Kidney epithelial cell (primary cell): Measurements from ENCODE around the gene OGFOD2. TPM values are rescaled to one million over a fixed set of nuclear protein-coding genes. Genes with fewer than 3 reads are reported as not detected.

Experiments
- DNase-seq: peaks from one replicate; pipeline ENCODE4 v3.0.0-alpha.2; 2010; ENCODE audit warnings: low read depth
- H3K27me3 ChIP-seq: 2 replicates; pipeline ENCODE4 v1.6.0; 2011; ENCODE audit warnings: low read length; ENCODE audit not compliant: control insufficient read depth, insufficient read depth
- H3K36me3 ChIP-seq: 2 replicates; pipeline ENCODE4 v1.5.1; 2011; ENCODE audit warnings: low read length; ENCODE audit not compliant: control insufficient read depth, insufficient read depth
- H3K4me3 ChIP-seq: 2 replicates; pipeline ENCODE4 v1.5.1; 2011; ENCODE audit warnings: low read depth, mild to moderate bottlenecking, control low read depth, low read length
- total RNA-seq: library from RNA; depleted of rRNA; stranded (reverse); fragments of >200 nt; gene quantifications from 2 replicates; pipeline ENCODE4 v1.2.3, GENCODE V29; 2015
- TF ChIP-seq, protein P1 (sequence below): IDR thresholded peaks from 2 replicates; pipeline ENCODE4 v1.5.1; 2011; ENCODE audit warnings: mild to moderate bottlenecking, moderate library complexity, low read length, control low read depth, inconsistent platforms; ENCODE audit not compliant: insufficient read depth, poor library complexity, severe bottlenecking

OGFOD2 gene
- 13.0 and 14.9 TPM in 2 replicates for total RNA-seq

DNA sequence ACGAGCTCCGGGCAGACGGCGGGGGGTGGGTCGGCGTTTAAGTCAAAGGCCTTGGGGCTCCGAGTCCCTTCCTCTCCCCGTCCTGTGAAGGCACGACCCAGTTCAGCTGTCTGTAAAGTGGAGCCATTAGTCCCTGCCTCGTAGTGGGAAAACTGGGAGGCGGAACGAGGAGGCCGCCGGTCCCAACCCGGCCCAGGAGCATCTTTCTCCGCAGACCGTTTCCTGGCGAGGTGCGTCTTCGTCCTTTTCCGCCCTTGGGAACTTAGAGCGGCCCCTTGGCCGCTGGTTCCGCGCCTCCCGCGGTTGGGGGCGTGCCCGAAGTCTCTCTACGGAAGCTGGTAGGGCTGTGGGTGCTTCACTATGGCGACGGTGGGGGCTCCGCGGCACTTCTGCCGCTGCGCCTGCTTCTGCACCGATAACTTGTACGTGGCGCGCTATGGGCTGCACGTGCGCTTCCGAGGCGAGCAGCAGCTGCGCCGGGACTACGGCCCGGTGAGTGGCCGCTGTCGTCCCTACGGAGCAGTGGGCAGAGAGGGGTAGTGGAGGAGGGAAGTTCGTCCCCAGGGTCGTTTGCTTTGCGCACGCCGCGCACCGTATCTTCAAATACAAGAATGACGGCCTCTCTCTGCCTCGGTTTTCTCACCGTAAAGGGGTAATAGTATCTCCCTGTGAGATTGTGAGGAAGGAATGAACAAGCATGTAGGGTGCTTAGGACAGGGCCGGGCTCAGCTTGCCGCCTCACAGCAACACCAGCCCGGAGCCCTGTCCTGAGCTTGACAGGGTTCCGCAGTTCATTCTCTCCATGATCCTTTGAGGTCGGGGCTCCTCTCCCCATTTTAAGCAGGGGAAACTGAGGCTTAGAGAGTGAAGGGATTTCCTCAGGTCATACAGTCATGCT, at the start of gene OGFOD2:
Gene OGFOD2, plus strand, starts transcription at position 353 of the 898 bp plus-strand sequence. Its CDS starts 8 bp downstream, at position 361.
- peak within 1 kb of the TSS; percentile 96 for H3K4me3 ChIP-seq
- no peaks in the 10 kb centered on the region for H3K27me3 ChIP-seq
- peak; percentile 37 for DNase-seq
- TF ChIP-seq, protein P1, sequence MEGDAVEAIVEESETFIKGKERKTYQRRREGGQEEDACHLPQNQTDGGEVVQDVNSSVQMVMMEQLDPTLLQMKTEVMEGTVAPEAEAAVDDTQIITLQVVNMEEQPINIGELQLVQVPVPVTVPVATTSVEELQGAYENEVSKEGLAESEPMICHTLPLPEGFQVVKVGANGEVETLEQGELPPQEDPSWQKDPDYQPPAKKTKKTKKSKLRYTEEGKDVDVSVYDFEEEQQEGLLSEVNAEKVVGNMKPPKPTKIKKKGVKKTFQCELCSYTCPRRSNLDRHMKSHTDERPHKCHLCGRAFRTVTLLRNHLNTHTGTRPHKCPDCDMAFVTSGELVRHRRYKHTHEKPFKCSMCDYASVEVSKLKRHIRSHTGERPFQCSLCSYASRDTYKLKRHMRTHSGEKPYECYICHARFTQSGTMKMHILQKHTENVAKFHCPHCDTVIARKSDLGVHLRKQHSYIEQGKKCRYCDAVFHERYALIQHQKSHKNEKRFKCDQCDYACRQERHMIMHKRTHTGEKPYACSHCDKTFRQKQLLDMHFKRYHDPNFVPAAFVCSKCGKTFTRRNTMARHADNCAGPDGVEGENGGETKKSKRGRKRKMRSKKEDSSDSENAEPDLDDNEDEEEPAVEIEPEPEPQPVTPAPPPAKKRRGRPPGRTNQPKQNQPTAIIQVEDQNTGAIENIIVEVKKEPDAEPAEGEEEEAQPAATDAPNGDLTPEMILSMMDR = no peak
- no peaks in the 10 kb centered on the region for H3K36me3 ChIP-seq

DNA sequence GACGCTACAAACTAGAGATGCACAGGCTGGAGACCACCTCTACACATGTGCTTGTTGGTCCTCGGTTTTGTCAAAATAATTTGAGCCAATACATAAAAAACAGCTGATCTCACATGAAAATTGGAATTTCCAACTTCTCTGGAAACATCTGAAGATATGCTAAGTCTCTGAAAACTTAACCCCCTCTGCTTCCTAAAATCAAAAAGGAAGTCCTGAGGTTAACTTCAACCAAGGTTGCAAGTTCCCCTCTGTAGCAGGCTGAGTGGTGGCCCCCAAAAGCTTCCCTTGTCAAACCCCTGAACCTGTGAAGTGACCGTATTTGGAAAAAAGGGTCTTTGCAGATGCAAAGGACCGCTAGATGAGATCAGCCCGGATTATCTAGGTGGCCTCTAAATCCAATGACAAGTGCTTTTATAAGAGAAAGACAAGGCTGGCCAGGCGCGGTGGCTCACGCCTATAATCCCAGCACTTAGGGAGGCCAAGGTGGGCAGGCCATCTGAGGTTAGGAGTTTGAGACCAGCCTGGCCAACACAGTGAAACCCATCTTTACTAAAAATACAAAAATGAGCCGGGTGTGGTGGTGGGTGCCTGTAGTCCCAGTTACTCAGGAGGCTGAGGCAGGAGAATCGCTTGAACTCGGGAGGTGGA, 47.2 kb upstream of the OGFOD2 start:
- H3K4me3 ChIP-seq = no peak overlapping the region
- TF ChIP-seq, protein P1 = no peak
- H3K27me3 ChIP-seq = no peaks in the 10 kb centered on the region
- DNase-seq = no peak
- H3K36me3 ChIP-seq = no peaks in the 10 kb centered on the region

DNA sequence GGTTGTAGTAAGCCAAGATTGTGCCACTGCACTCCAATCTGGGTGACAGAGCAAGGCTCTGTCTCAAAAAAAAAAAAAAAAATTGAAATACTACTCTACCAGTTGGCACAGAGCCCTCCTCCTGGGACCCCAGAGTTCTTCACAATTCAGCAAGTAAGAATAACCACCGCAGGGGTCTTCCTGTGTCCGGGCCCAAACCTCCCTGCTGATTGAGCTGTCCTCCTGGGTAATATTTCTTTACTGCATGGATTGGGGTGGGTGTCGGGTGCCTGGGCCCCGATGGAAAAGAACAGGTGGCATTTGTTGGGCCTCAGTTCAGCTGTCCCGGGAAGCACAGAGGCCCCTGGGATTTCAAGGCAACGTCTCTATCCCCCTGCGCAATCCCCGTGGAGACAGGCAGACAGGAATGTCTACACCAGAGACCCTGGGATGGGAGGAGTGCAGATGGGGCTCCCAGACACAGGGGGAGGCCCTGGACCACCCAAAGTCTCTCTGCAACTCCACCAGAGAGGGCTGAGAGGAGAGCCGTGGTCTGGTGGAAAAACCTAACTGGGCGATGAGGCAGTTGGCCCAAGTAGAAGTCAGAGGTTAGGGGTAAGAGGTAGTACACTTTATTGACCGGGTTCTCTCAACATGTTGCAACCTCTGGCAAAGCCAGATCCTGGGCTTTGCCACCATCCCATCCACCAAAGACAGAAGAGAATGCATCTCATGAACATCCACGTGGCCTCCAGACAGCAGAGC, 46.5 kb upstream of the OGFOD2 start:
- H3K4me3 ChIP-seq = no peak overlapping the region
- H3K27me3 ChIP-seq = no peaks in the 10 kb centered on the region
- no peak for DNase-seq
- TF ChIP-seq, protein P1 = no peak
- no peaks in the 10 kb centered on the region for H3K36me3 ChIP-seq

DNA sequence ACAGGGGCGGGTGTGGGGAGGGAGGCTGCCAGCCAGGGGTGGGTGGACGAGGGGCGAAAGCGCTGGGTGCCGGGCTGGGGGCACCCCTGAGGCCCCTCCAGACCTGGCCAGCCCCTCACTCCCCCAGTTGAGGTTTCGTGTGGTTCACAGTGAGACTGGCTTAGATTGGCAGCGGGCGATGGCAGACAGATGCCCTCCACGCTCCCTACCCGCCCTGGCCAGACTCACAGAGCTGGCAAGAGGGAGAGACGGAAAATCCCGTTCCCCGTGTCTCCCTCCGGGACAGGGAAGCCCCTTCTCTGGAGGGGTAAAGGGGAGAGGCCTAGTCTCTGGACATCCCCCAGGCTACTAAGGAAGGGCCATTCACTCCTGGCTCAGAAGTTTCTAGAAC, 45.9 kb upstream of the OGFOD2 start:
- H3K36me3 ChIP-seq = no peaks in the 10 kb centered on the region

DNA sequence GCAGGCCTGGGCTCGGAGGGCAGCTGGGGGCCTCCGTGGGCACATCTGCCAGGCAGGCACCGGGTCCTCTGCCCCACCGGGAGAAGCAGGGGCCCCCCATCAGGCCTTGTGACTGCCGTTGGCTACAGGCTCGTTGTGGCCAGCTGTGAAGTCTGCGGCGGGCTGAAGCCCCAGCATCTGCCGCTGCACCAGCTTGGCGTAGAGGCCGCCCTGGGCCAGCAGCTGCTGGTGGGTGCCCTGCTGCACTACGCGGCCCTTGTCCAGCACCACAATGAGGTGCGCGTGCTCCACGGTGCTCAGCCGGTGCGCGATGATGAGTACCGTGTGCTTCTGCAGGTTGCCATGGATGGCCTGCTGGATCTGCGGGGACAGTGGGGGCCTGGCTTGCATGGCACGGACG, 45.2 kb upstream of the OGFOD2 start:
- TF ChIP-seq, protein P1 = no peak
- H3K36me3 ChIP-seq = no peaks in the 10 kb centered on the region
- no peak overlapping the region for H3K4me3 ChIP-seq
- no peak for DNase-seq
- no peaks in the 10 kb centered on the region for H3K27me3 ChIP-seq

More for the DNA sequence above, 45.9 kb upstream of the OGFOD2 start:
- no peak overlapping the region for H3K4me3 ChIP-seq
- TF ChIP-seq, protein P1 = no peak
- H3K27me3 ChIP-seq = no peaks in the 10 kb centered on the region
- no peak for DNase-seq
